Astrocyte (in vitro differentiated cells and primary cell): ENCODE measurements around the gene DNAH2. TPM values are rescaled to one million over a fixed set of nuclear protein-coding genes. Genes with fewer than 3 reads are reported as not detected.

Source experiments
- DNase-seq: peaks from one replicate; pipeline ENCODE4 v3.0.0-alpha.2; 2010; ENCODE audit warnings: low read depth
- FAIRE-seq: peaks from 2 replicates; lab custom pipeline; 2011; peaks lifted over from hg19 to GRCh38; lab: Jason Lieb, UNC
- H2AFZ ChIP-seq: 2 replicates; pipeline ENCODE4 v1.6.0; 2012; ENCODE audit warnings: low read depth, low read length, inconsistent platforms
- H3K27ac ChIP-seq: 2 replicates; pipeline ENCODE4 v1.5.1; 2011; ENCODE audit warnings: low read depth, low read length, inconsistent platforms
- H3K27me3 ChIP-seq: 2 replicates; pipeline ENCODE4 v1.6.0; 2011; ENCODE audit warnings: low read length, inconsistent platforms; ENCODE audit not compliant: insufficient read depth
- H3K36me3 ChIP-seq: 2 replicates; pipeline ENCODE4 v1.5.1; 2011; ENCODE audit warnings: low read length, inconsistent platforms; ENCODE audit not compliant: insufficient read depth
- H3K4me1 ChIP-seq: 2 replicates; pipeline ENCODE4 v1.5.1; 2011; ENCODE audit warnings: low read length, inconsistent platforms; ENCODE audit not compliant: insufficient read depth
- H3K4me2 ChIP-seq: 2 replicates; pipeline ENCODE4 v1.6.0; 2012; ENCODE audit warnings: low read length, inconsistent platforms
- H3K4me3 ChIP-seq: 2 replicates; pipeline ENCODE4 v1.5.1; 2011; ENCODE audit warnings: low read depth, mild to moderate bottlenecking, low read length, inconsistent platforms; ENCODE audit not compliant: insufficient read depth
- H3K79me2 ChIP-seq: 2 replicates; pipeline ENCODE4 v1.6.0; 2012; ENCODE audit warnings: mild to moderate bottlenecking, low read length, inconsistent platforms; ENCODE audit not compliant: insufficient read depth
- H3K9ac ChIP-seq: 2 replicates; pipeline ENCODE4 v1.6.0; 2012; ENCODE audit warnings: mild to moderate bottlenecking, low read length, inconsistent platforms
- H3K9me3 ChIP-seq: 2 replicates; pipeline ENCODE4 v1.5.1; 2012; ENCODE audit warnings: low read depth, mild to moderate bottlenecking, low read length, inconsistent platforms; ENCODE audit not compliant: insufficient read depth
- H4K20me1 ChIP-seq: 2 replicates; pipeline ENCODE4 v1.6.0; 2012; ENCODE audit warnings: low read length, inconsistent platforms; ENCODE audit not compliant: insufficient read depth
- H3K27ac Mint-ChIP-seq: one replicate; pipeline ENCODE4 v1.8.0; 2021; ENCODE audit warnings: mild to moderate bottlenecking, mixed read lengths; ENCODE audit not compliant: unreplicated experiment
- H3K27me3 Mint-ChIP-seq: one replicate; pipeline ENCODE4 v1.8.0; 2021; ENCODE audit warnings: low read depth, mixed read lengths; ENCODE audit not compliant: unreplicated experiment
- H3K36me3 Mint-ChIP-seq: one replicate; pipeline ENCODE4 v1.8.0; 2021; ENCODE audit warnings: low read depth, mixed read lengths; ENCODE audit not compliant: unreplicated experiment
- H3K4me1 Mint-ChIP-seq: one replicate; pipeline ENCODE4 v1.8.0; 2021; ENCODE audit warnings: low read depth, mixed read lengths; ENCODE audit not compliant: unreplicated experiment
- H3K4me3 Mint-ChIP-seq: one replicate; pipeline ENCODE4 v1.8.0; 2021; ENCODE audit warnings: mild to moderate bottlenecking, moderate library complexity, mixed read lengths; ENCODE audit not compliant: unreplicated experiment
- H3K9me3 Mint-ChIP-seq: one replicate; pipeline ENCODE4 v1.8.0; 2021; ENCODE audit warnings: mild to moderate bottlenecking, mixed read lengths; ENCODE audit not compliant: unreplicated experiment
- EZH2 ChIP-seq: IDR thresholded peaks from 2 replicates; pipeline ENCODE4 v1.6.1; 2012; ENCODE audit warnings: mild to moderate bottlenecking, low read length, inconsistent platforms; ENCODE audit not compliant: insufficient read depth
- total RNA-seq: library from RNA; stranded (reverse); gene quantifications from 2 replicates; pipeline ENCODE4 v1.2.1, GENCODE V29; 2021
- TF ChIP-seq, protein P1 (sequence below): IDR thresholded peaks from 2 replicates; pipeline ENCODE4 v1.5.1; 2011; ENCODE audit warnings: low read depth, mild to moderate bottlenecking, inconsistent platforms, low read length, moderate library complexity; ENCODE audit not compliant: insufficient read depth

Gene DNAH2
- total RNA-seq, 1 donor from 2014 or later, result 0.11 TPM

DNA sequence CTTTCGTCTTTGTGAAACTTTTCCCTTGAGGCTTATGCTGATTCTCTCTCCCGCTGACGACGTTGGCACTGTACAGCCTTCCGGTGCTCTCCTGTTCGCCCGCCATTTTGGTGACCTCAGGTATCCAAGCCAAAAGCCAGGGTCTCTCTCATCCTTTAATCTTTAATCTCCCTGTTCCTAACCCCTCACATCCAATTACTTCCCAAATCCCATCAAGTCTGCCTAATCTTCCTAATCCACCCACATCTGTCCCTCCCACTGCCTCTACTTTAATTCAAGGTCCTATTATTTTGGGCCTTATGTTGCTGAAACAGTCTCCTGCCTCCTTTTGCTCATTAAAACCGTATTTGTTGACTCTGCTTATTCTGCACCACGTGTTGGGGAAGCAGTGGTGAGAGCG is 22.0 kb upstream of the DNAH2 start:
- Histone ChIP-seq H4K20me1 (no peaks in the 10 kb centered on the region), H3K9ac (no peak overlapping the region), H2AFZ (no peak overlapping the region), H3K4me2 (no peak overlapping the region), H3K27me3 (no peaks in the 10 kb centered on the region), H3K79me2 (no peaks in the 10 kb centered on the region), H3K4me3 (no peak overlapping the region), H3K9me3 (no peaks in the 10 kb centered on the region), H3K4me1 (no peaks in the 10 kb centered on the region), H3K36me3 (peaks cover 5% of the 10 kb centered on the region), H3K27ac (no peak overlapping the region)
- no peak for TF ChIP-seq EZH2
- TF ChIP-seq, protein P1, sequence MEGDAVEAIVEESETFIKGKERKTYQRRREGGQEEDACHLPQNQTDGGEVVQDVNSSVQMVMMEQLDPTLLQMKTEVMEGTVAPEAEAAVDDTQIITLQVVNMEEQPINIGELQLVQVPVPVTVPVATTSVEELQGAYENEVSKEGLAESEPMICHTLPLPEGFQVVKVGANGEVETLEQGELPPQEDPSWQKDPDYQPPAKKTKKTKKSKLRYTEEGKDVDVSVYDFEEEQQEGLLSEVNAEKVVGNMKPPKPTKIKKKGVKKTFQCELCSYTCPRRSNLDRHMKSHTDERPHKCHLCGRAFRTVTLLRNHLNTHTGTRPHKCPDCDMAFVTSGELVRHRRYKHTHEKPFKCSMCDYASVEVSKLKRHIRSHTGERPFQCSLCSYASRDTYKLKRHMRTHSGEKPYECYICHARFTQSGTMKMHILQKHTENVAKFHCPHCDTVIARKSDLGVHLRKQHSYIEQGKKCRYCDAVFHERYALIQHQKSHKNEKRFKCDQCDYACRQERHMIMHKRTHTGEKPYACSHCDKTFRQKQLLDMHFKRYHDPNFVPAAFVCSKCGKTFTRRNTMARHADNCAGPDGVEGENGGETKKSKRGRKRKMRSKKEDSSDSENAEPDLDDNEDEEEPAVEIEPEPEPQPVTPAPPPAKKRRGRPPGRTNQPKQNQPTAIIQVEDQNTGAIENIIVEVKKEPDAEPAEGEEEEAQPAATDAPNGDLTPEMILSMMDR, result no peak
- Mint-ChIP-seq H3K36me3 (peaks cover 18% of the 10 kb centered on the region), H3K4me1 (no peaks in the 10 kb centered on the region), H3K4me3 (no peak overlapping the region), H3K27ac (no peak overlapping the region), H3K27me3 (no peaks in the 10 kb centered on the region), H3K9me3 (no peaks in the 10 kb centered on the region)
- FAIRE-seq (no peak), DNase-seq (no peak)

DNA sequence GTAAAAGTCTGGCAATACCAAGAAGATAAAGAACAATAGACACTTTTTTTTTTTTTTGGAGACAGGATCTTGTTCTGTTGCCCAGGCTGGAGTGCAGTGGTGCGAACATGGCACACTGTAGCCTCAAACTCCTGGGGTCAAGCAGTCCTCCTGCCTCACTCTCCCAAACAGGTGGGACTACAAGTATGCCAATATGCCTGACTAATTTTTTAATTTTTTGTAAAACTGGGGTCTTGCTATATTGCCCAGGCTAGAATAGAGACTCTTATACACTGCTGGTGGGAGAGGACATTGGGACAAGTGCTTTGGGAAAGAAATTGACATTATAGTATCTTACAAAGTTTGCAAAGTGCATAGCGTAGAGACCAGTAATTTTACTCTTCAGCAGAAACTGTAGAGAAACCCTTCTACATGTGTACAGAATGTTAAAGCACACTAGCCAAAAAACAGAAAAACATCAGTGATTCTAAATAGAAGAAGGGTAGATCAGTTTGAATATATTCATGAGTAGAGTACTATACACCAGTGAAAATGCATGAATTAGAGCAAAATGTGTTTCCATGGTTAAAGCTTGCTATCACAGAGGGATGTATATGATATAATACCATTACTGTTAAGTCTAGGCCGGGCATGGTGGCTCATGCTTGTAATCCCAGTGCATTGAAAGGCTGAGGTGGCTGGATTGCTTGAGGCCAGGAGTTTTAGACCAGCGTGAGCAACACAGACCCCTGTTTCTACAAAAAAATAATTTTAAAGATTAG is 19.5 kb upstream of the DNAH2 start:
- Histone ChIP-seq H3K79me2 (no peaks in the 10 kb centered on the region), H3K27me3 (no peaks in the 10 kb centered on the region), H3K9ac (no peak overlapping the region), H4K20me1 (peaks cover under 1% of the 10 kb centered on the region), H3K9me3 (no peaks in the 10 kb centered on the region), H3K4me3 (no peak overlapping the region), H3K4me1 (no peaks in the 10 kb centered on the region), H3K27ac (no peak overlapping the region), H3K36me3 (peaks cover 5% of the 10 kb centered on the region), H2AFZ (no peak overlapping the region), H3K4me2 (no peak overlapping the region)
- TF ChIP-seq, protein P1, result no peak
- TF ChIP-seq EZH2, result no peak
- H3K9me3 Mint-ChIP-seq, result peaks cover 2% of the 10 kb centered on the region
- FAIRE-seq (no peak), DNase-seq (no peak)
- no peak overlapping the region for H3K27ac Mint-ChIP-seq
- H3K27me3 Mint-ChIP-seq, result no peaks in the 10 kb centered on the region
- no peaks in the 10 kb centered on the region for H3K4me1 Mint-ChIP-seq
- H3K36me3 Mint-ChIP-seq, result peaks cover 17% of the 10 kb centered on the region
- peak overlapping the region; percentile 12 for H3K4me3 Mint-ChIP-seq

DNA sequence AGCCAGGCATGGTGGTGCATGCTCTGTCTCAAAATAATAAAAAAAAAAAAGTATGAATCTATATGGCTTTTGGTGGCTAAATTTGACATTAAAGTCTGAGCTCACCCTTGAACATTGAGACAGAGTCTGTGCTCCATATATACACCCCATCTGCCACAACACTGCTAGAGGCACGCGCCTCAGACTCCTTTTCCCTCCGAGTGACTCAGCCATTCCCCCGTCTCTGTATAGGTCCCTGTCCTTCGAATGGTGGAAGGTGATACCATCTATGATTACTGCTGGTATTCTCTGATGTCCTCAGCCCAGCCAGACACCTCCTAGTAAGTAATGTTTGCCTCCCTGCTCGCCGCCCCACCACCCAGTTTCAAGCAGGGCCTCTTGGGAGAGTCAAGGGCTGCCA is 17.0 kb upstream of the DNAH2 start:
- H3K27ac Mint-ChIP-seq, result no peak overlapping the region
- H3K4me2 ChIP-seq, result no peak overlapping the region
- H3K4me3 ChIP-seq, result no peak overlapping the region
- peaks cover 10% of the 10 kb centered on the region for H3K27me3 ChIP-seq
- no peak overlapping the region for H3K27ac ChIP-seq
- H3K27me3 Mint-ChIP-seq, result no peaks in the 10 kb centered on the region
- H3K9ac ChIP-seq, result no peak overlapping the region
- DNase-seq (no peak), FAIRE-seq (no peak)
- no peak for TF ChIP-seq EZH2
- TF ChIP-seq, protein P1, result no peak
- H2AFZ ChIP-seq, result no peak overlapping the region
- peaks cover 12% of the 10 kb centered on the region for H3K4me1 ChIP-seq
- H3K9me3 ChIP-seq, result no peaks in the 10 kb centered on the region
- no peaks in the 10 kb centered on the region for H3K79me2 ChIP-seq
- H3K4me3 Mint-ChIP-seq, result no peak overlapping the region
- peaks cover 2% of the 10 kb centered on the region for H3K9me3 Mint-ChIP-seq
- peaks cover 2% of the 10 kb centered on the region for H3K36me3 ChIP-seq
- H3K36me3 Mint-ChIP-seq, result peaks cover 12% of the 10 kb centered on the region
- peaks cover 8% of the 10 kb centered on the region for H3K4me1 Mint-ChIP-seq
- peaks cover 4% of the 10 kb centered on the region for H4K20me1 ChIP-seq
